Measurements from ENCODE around the gene VWA2.

Gene VWA2

GRCh38 chr10:114303556-114303955 lies 64.5 kb downstream of the VWA2 start:
- no peaks in the 10 kb centered on the region for H3K36me3 ChIP-seq (ENCODE audit: control insufficient read depth, insufficient read depth, low read length)
- no peak for DNase-seq
- H3K27me3 ChIP-seq (replicated peaks; ENCODE audit: control insufficient read depth, insufficient read depth, low read length, poor library complexity, severe bottlenecking) = no peaks in the 10 kb centered on the region
- H3K4me3 ChIP-seq (ENCODE audit: insufficient read depth, low read depth, low read length, poor library complexity, severe bottlenecking) = peak overlapping the region; percentile 76
- H3K9me3 ChIP-seq (ENCODE audit: control insufficient read depth, low read length) = no peaks in the 10 kb centered on the region
- no peak overlapping the region for H3K27ac ChIP-seq (ENCODE audit: insufficient read depth, low read length, poor library complexity, severe bottlenecking)
- no peaks in the 10 kb centered on the region for H3K4me1 ChIP-seq (ENCODE audit: control insufficient read depth, insufficient read depth, low read length, poor library complexity, severe bottlenecking)

- H3K27ac ChIP-seq (ENCODE audit: insufficient read depth, low read length, poor library complexity, severe bottlenecking) = no peak overlapping the region
- H3K4me3 ChIP-seq (ENCODE audit: insufficient read depth, low read depth, low read length, poor library complexity, severe bottlenecking) = peak overlapping the region; percentile 76
- H3K9me3 ChIP-seq (ENCODE audit: control insufficient read depth, low read length) = no peaks in the 10 kb centered on the region
- no peaks in the 10 kb centered on the region for H3K36me3 ChIP-seq (ENCODE audit: control insufficient read depth, insufficient read depth, low read length)
- H3K27me3 ChIP-seq (replicated peaks; ENCODE audit: control insufficient read depth, insufficient read depth, low read length, poor library complexity, severe bottlenecking) = no peaks in the 10 kb centered on the region
- peak; percentile 14 to 41 (median 18) for DNase-seq
- no peaks in the 10 kb centered on the region for H3K4me1 ChIP-seq (ENCODE audit: control insufficient read depth, insufficient read depth, low read length, poor library complexity, severe bottlenecking)
These were observed 65.0 kb downstream of the VWA2 start for GRCh38 chr10:114304017-114304570.

DNA sequence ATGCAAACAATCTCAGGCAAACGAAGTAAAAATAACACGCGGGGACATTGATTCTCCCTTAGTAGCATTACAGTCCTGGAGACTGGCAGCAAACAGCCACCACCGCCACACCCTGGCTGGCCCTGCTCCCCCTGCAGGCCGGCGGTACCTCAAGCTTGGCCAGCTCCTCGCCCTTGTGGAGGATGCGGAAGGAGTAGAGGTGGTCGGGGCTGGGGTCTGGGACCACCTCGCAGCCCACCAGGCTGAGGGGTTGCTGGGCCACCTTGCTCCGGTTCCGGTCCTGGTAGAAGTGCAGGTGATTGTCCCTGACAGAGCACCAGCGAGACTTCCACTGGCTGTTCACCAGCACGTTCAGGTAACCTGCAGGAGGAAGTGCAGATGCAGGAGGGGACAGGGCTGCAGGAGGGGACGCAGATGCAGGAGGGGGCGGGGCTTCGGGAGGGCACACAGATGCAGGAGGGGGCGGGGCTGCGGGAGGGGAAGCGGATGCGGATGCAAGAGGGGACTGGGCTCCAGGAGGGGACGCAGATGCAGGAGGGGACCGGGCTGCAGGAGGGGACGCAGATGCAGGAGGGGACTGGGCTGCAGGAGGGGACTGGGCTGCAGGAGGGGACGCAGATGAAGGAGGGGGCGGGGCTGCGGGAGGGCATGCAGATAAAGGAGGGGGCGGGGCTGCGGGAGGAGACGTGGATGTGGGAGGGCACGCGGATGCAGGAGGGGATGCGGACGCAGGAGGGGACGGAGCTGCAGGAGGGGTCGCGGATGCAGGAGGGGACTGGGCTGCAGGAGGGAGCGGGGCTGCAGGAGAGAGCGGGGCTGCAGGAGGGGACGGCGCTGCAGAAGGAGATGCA lies 65.7 kb downstream of the VWA2 start:
- Histone ChIP-seq H3K27ac (ENCODE audit: insufficient read depth, low read length, poor library complexity, severe bottlenecking) (no peak overlapping the region), H3K9me3 (ENCODE audit: control insufficient read depth, low read length) (no peaks in the 10 kb centered on the region), H3K36me3 (ENCODE audit: control insufficient read depth, insufficient read depth, low read length) (no peaks in the 10 kb centered on the region), H3K27me3 (replicated peaks; ENCODE audit: control insufficient read depth, insufficient read depth, low read length, poor library complexity, severe bottlenecking) (no peaks in the 10 kb centered on the region), H3K4me1 (ENCODE audit: control insufficient read depth, insufficient read depth, low read length, poor library complexity, severe bottlenecking) (no peaks in the 10 kb centered on the region), H3K4me3 (ENCODE audit: insufficient read depth, low read depth, low read length, poor library complexity, severe bottlenecking) (peak overlapping the region; percentile 76)
- DNase-seq = peak; percentile 18 to 47 (median 33)

GRCh38 chr10:114305521-114305925 lies 66.5 kb downstream of the VWA2 start:
- H3K9me3 ChIP-seq (ENCODE audit: control insufficient read depth, low read length) = no peaks in the 10 kb centered on the region
- H3K36me3 ChIP-seq (ENCODE audit: control insufficient read depth, insufficient read depth, low read length) = no peaks in the 10 kb centered on the region
- no peaks in the 10 kb centered on the region for H3K4me1 ChIP-seq (ENCODE audit: control insufficient read depth, insufficient read depth, low read length, poor library complexity, severe bottlenecking)
- no peak overlapping the region for H3K27ac ChIP-seq (ENCODE audit: insufficient read depth, low read length, poor library complexity, severe bottlenecking)
- H3K27me3 ChIP-seq (replicated peaks; ENCODE audit: control insufficient read depth, insufficient read depth, low read length, poor library complexity, severe bottlenecking) = no peaks in the 10 kb centered on the region
- DNase-seq = no peak
- no peak overlapping the region for H3K4me3 ChIP-seq (ENCODE audit: insufficient read depth, low read depth, low read length, poor library complexity, severe bottlenecking)

GRCh38 chr10:114306116-114306973 lies 67.3 kb downstream of the VWA2 start:
- DNase-seq = no peak
- H3K36me3 ChIP-seq (ENCODE audit: control insufficient read depth, insufficient read depth, low read length) = no peaks in the 10 kb centered on the region
- no peaks in the 10 kb centered on the region for H3K27me3 ChIP-seq (replicated peaks; ENCODE audit: control insufficient read depth, insufficient read depth, low read length, poor library complexity, severe bottlenecking)
- H3K4me1 ChIP-seq (ENCODE audit: control insufficient read depth, insufficient read depth, low read length, poor library complexity, severe bottlenecking) = no peaks in the 10 kb centered on the region
- no peak overlapping the region for H3K4me3 ChIP-seq (ENCODE audit: insufficient read depth, low read depth, low read length, poor library complexity, severe bottlenecking)
- no peak overlapping the region for H3K27ac ChIP-seq (ENCODE audit: insufficient read depth, low read length, poor library complexity, severe bottlenecking)
- no peaks in the 10 kb centered on the region for H3K9me3 ChIP-seq (ENCODE audit: control insufficient read depth, low read length)

GRCh38 chr10:114307731-114308130 lies 68.7 kb downstream of the VWA2 start:
- no peaks in the 10 kb centered on the region for H3K36me3 ChIP-seq (ENCODE audit: control insufficient read depth, insufficient read depth, low read length)

GRCh38 chr10:114308531-114309363 lies 69.7 kb downstream of the VWA2 start:
- H3K27ac ChIP-seq (ENCODE audit: insufficient read depth, low read length, poor library complexity, severe bottlenecking) = no peak overlapping the region
- DNase-seq = no peak
- H3K9me3 ChIP-seq (ENCODE audit: control insufficient read depth, low read length) = no peaks in the 10 kb centered on the region
- no peaks in the 10 kb centered on the region for H3K36me3 ChIP-seq (ENCODE audit: control insufficient read depth, insufficient read depth, low read length)
- H3K4me3 ChIP-seq (ENCODE audit: insufficient read depth, low read depth, low read length, poor library complexity, severe bottlenecking) = no peak overlapping the region
- H3K27me3 ChIP-seq (replicated peaks; ENCODE audit: control insufficient read depth, insufficient read depth, low read length, poor library complexity, severe bottlenecking) = no peaks in the 10 kb centered on the region
- H3K4me1 ChIP-seq (ENCODE audit: control insufficient read depth, insufficient read depth, low read length, poor library complexity, severe bottlenecking) = no peaks in the 10 kb centered on the region

More at GRCh38 chr10:114307731-114308130, 68.7 kb downstream of the VWA2 start:
- Histone ChIP-seq H3K9me3 (ENCODE audit: control insufficient read depth, low read length) (no peaks in the 10 kb centered on the region), H3K4me3 (ENCODE audit: insufficient read depth, low read depth, low read length, poor library complexity, severe bottlenecking) (no peak overlapping the region), H3K27ac (ENCODE audit: insufficient read depth, low read length, poor library complexity, severe bottlenecking) (no peak overlapping the region), H3K4me1 (ENCODE audit: control insufficient read depth, insufficient read depth, low read length, poor library complexity, severe bottlenecking) (no peaks in the 10 kb centered on the region), H3K27me3 (replicated peaks; ENCODE audit: control insufficient read depth, insufficient read depth, low read length, poor library complexity, severe bottlenecking) (no peaks in the 10 kb centered on the region)
- no peak for DNase-seq

GRCh38 chr10:114309364-114309651 lies 70.3 kb downstream of the VWA2 start:
- no peaks in the 10 kb centered on the region for H3K36me3 ChIP-seq (ENCODE audit: control insufficient read depth, insufficient read depth, low read length)
- H3K4me1 ChIP-seq (ENCODE audit: control insufficient read depth, insufficient read depth, low read length, poor library complexity, severe bottlenecking) = no peaks in the 10 kb centered on the region
- H3K27me3 ChIP-seq (replicated peaks; ENCODE audit: control insufficient read depth, insufficient read depth, low read length, poor library complexity, severe bottlenecking) = no peaks in the 10 kb centered on the region
- DNase-seq = no peak
- H3K4me3 ChIP-seq (ENCODE audit: insufficient read depth, low read depth, low read length, poor library complexity, severe bottlenecking) = no peak overlapping the region
- no peaks in the 10 kb centered on the region for H3K9me3 ChIP-seq (ENCODE audit: control insufficient read depth, low read length)
- no peak overlapping the region for H3K27ac ChIP-seq (ENCODE audit: insufficient read depth, low read length, poor library complexity, severe bottlenecking)

GRCh38 chr10:114310346-114310745 lies 71.3 kb downstream of the VWA2 start:
- DNase-seq = no peak
- H3K27me3 ChIP-seq (replicated peaks; ENCODE audit: control insufficient read depth, insufficient read depth, low read length, poor library complexity, severe bottlenecking) = no peaks in the 10 kb centered on the region
- no peak overlapping the region for H3K27ac ChIP-seq (ENCODE audit: insufficient read depth, low read length, poor library complexity, severe bottlenecking)
- H3K36me3 ChIP-seq (ENCODE audit: control insufficient read depth, insufficient read depth, low read length) = no peaks in the 10 kb centered on the region
- H3K4me1 ChIP-seq (ENCODE audit: control insufficient read depth, insufficient read depth, low read length, poor library complexity, severe bottlenecking) = no peaks in the 10 kb centered on the region
- no peaks in the 10 kb centered on the region for H3K9me3 ChIP-seq (ENCODE audit: control insufficient read depth, low read length)
- no peak overlapping the region for H3K4me3 ChIP-seq (ENCODE audit: insufficient read depth, low read depth, low read length, poor library complexity, severe bottlenecking)

Data from effector memory CD4-positive, alpha-beta T cell (primary cell).